ENCODE data around the gene ISCA1.
"Not testable (repeated sequence)": the region's sequence is repeated elsewhere in the genome, so short reads cannot be mapped to it uniquely, and the experiment has no call there.

The ISCA1 gene

DNA sequence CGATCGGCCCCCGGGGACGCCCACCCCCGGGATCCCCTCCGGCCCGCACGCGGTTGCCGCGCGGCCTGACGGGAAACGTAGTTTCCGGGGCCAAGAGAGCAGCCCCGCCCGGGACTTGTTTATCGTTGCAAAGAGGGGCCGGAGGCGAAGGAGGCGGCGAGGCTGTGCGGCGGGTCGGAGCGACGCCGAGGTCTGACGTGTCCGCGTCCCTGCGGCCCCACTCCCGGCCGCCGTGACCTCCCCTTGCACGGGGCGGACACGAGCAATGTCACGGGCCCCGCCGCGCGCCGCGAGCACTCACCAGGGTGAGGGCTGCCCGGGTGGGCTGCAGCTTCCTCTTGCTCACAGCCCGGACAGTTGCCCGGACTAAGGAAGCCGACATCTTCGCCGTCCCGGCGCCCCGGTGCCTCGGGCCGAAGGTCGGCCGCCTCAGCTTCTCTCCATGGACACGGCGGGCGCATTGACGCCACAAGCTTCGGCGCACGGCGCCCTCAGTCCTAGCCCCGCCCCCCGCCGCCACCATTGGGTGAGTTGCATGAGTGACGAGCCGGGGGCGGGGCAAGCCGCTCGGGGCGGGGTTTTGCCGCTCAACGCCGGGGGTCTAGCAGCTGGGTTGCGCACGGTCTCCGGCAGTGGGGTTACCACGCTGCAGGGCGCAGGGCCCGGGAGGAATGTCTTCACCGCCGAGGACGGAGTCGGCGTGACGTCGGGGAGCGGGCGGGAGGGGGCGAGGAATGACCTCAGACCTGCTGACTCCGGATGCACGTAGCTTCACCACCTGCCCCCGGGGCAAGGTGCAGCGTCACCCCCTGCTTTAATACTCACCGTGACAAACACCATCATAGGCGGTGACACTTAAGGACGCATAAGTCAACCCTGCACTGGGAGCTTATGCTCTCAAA is at the start of gene ISCA1:
Gene ISCA1, minus strand, starts transcription at position 462 of the 902 bp plus-strand sequence. Its CDS starts 80 bp downstream, at position 382.
- DNase-seq (ENCODE audit: low read depth in 2 of 2), result peak; percentile 96 to 100

DNA sequence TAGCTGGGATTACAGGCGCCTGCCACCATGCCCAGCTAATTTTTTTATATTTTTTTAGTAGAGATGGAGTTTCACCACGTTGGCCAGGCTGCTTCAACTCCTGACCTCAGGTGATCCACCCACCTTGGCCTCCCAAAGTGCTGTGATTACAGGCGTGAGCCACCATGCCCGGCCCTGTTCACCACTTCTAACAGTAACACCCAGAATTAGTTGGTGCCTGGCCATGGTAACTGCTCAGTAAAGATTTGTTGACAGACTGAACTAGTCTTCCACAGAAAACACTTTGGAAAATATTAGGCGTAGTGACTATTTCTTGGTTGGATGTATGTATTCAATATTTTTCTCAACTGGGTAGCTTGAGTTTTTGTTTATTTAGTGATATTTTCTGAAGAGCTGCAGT is 47.8 kb upstream of the ISCA1 start:
- DNase-seq (ENCODE audit: low read depth in 2 of 2), result no peak

DNA sequence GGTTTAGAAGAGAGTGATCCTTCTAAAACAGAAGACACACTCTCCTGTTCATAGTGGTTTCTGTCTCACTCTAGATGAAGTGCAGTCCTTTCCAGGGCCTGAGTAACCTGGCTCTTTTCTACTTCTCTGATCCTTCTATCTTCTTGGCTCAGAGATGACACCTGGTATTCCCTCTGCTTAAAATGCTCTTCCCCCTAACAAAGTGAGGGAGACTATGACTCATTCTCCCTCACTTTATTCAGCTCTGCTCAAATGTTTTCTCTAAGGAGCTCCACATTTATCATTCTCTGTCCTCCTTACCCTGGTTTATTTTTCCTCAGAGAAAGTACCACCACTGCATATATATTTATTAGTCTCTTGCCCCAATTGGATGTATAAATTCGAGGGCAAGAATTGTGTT is 47.3 kb upstream of the ISCA1 start:
- no peak for DNase-seq (ENCODE audit: low read depth in 2 of 2)

- no peak for DNase-seq (ENCODE audit: low read depth in 2 of 2)
Observed at GRCh38 chr9:86328156-86328555, 45.8 kb upstream of the ISCA1 start.

DNA sequence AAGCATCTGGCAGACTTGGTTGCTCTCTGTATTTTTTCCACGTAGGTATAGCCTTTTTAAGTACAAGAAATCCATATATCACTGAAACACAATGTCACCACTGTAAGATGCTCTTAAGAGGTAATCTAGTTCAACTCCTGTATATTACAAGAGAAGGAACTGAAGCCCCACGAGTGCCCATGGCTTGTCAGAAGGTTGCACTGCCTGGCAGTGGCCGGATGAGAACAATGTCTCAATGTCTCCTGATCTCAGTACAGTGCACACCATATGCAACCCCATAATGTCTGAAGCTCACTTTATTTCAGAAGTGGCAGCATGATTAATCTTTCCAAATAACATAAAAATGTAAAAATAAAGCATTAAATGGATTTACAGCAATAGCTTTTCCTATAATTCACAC is 44.2 kb upstream of the ISCA1 start:
- DNase-seq (ENCODE audit: low read depth in 2 of 2), result no peak

- DNase-seq (ENCODE audit: low read depth in 2 of 2), result no peak
Observed at GRCh38 chr9:86324901-86325300, 42.6 kb upstream of the ISCA1 start.

DNA sequence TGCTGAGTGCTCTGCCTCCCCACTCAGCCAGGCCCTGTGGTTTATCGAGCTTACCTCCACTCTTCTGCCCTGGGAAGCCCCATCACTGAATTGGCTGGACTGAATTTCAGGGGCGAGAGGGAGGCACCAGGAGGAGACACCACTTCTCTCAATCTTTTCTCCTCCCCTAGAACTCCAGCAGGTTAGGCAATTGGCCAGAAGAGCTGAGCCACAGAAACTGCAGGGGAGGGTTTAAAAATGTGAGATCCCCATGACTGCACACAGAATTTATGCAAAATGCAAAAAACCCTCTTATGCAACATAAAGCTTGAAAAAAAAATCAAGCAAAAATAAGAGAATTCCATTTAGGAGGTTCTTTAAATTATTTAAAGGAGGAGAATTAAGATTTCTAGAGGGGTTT is 42.0 kb upstream of the ISCA1 start:
- DNase-seq (ENCODE audit: low read depth in 2 of 2), result no peak

GRCh38 chr9:86322973-86323644 is 40.8 kb upstream of the ISCA1 start:
- no peak for DNase-seq (ENCODE audit: low read depth in 2 of 2)

- DNase-seq (ENCODE audit: low read depth in 2 of 2), result no peak
Observed at GRCh38 chr9:86321373-86321772, 39.0 kb upstream of the ISCA1 start.

DNA sequence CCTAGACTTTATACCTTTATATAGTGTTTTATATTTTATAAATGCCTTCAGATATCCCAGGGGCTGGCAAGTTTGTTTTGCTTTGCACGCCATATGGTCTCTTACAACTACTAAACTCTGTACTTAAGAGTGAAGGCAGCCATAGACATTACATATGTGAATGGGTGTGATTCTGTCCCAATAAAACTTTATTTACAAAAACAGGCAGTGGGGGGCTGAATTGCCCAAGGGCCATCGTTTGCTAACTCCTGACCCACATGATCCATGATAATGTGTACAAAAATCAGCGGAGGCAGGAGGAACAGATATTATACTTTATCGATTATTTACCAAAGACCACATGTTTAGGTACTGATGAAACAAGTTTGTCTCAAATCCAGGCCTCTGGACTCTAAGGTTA is 35.8 kb upstream of the ISCA1 start:
- DNase-seq (ENCODE audit: low read depth in 2 of 2), result no peak

DNA sequence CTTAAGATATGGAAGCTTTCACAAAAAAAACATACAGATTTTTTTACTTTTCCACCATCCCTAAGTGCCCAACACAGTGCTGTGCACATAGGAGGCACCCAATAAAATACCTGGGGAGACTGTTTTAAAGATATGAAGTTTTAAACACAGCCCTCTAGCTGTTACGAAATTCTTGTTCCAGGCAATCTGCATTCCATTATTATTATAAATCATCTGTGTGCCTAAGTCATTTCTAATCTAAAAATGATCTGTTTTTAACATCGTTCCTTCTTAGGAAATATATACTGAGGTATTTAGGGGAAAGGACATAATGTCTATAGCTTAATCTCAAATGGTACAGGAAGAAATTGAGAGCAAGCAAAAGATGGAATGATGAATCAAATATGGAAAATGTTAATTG is 32.7 kb upstream of the ISCA1 start:
- no peak for DNase-seq (ENCODE audit: low read depth in 2 of 2)

DNA sequence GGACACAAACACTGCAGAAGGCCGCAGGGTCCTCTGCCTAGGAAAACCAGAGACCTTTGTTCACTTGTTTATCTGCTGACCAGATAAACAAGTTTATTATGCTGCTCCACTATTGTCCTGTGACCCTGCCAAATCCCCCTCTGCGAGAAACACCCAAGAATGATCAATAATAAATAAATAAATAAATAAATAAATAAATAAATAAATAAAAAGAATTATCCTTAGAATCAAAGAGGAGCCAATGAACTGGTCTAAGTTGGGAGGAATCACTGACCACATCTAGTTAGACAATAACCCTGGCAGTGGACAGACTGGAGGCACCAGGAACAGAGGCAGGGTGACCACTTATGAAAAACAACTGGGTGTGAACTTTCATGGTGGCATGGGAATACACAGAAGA is 30.6 kb upstream of the ISCA1 start:
- not testable (repeated sequence) for DNase-seq (ENCODE audit: low read depth in 2 of 2)

DNA sequence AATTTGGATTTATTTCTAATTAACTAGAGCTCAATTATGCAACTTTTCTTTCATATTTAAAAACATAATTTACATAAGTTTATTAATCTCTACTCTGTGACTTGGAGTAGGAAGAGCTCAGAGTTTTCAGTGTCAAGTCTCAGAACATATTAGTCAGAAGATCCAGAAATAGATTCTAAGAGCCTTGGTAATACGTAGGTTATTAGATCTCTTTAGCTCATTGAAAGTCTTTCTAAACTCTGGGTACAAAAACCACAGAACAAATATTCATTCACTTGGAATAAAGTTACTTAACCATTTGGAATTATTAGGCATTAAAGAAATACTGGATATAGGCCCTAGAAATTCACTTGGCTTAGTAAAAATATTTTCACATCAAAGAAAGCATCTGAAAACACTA is 26.3 kb upstream of the ISCA1 start:
- DNase-seq (ENCODE audit: low read depth in 2 of 2), result no peak

DNA sequence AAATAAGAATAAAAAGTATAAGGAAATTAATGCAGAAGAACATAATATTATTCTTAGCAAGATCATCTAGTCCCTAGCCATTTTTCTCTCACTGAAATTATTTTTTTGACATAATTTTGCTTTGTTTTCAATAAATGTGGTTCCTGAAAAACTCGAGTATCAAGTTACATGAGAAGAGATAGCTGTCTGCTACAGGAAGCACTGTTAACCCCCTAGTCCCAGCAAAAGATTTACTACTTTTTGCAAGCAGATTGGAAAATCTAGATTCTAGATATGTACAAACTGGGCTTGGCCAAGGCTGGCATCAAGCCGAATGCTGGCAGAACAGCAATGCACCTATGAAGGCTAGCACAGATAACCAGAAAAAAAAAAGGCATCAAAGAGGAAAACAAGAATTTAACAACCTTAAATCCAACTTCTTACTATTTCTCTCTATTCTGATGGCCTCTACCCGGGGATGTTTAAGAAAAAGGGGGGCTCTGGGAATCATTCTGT is 21.9 kb upstream of the ISCA1 start:
- DNase-seq (ENCODE audit: low read depth in 2 of 2), result no peak

GRCh38 chr9:86303316-86303975 is 21.1 kb upstream of the ISCA1 start:
- peak in 1 of 2 donors; percentile 41 for DNase-seq (ENCODE audit: low read depth in 2 of 2)

- DNase-seq (ENCODE audit: low read depth in 2 of 2), result no peak
Observed at GRCh38 chr9:86301686-86302085, 19.3 kb upstream of the ISCA1 start.

GRCh38 chr9:86300701-86301100 is 18.4 kb upstream of the ISCA1 start:
- no peak for DNase-seq (ENCODE audit: low read depth in 2 of 2)

GRCh38 chr9:86298873-86299272 is 16.5 kb upstream of the ISCA1 start:
- no peak for DNase-seq (ENCODE audit: low read depth in 2 of 2)

DNA sequence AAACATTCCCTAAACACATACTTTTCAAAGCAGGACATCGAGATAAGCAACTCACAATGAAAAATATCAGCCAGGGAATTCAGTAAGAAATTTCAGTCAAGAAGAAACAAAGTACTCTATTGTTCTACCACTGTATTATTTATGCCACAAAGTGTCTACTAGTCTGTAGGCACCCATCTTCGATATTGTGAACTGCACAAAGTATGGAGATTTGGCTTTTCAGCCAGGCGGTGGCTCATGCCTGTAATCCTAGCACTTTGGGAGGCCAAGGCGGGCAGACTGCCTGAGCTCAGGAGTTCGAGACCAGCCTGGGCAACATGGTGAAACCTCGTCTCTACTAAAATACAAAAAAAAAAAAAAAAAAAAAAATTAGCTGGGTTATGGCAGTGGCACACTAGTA is 8.0 kb upstream of the ISCA1 start:
- not testable (repeated sequence) for DNase-seq (ENCODE audit: low read depth in 2 of 2)

DNA sequence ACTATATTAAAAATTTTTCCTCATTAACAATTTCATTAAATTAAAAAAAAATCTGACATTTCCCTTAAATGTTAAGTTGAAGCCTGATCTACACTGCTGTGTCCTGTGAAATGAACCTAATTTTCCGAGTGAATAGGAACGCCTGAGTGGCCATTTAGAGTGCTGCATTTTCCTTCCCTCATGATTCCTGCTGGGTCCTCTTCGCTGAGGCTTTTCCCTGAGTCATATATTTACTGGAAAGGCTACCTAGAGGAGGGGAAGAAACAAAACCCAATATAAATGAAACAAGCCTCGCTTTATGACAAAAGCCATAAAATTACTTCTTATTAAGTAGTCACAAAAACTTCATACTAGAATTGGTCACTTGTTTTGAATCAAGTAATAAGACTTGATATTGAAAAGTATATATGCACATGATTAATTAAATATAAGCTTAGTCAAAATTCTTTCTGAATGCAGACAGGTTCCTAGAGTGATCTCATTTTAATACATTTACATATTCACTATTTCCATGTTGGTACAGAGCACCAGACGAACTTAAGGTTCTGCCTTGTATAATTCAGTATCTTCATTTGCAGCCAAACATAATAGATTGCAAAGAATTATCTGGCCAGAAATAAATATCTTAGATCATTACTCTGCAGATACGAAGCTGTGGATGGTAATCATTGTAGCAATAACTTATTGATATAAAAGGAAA is 6.3 kb upstream of the ISCA1 start:
- no peak for DNase-seq (ENCODE audit: low read depth in 2 of 2)

- no peak for DNase-seq (ENCODE audit: low read depth in 2 of 2)
Observed at GRCh38 chr9:86287013-86287412, 4.7 kb upstream of the ISCA1 start.

DNA sequence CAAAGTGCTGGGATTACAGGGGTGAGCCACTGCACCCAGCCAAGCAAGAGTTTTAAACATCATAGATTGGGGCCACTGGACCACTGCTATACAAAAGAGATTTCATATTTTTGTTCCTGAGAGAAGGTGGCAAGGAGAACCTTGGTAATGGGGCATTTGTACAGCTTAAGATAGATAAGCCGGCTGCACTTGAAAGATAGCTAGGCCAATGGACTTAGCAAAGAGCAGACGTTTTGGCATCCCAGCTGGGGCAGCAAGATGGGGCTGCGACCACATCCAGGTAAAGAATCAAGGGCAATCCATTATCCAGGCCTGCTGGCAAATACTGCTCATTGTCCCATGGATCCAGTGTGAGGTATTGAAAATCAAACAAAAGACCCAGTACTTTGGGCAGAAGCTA is 3.9 kb upstream of the ISCA1 start:
- DNase-seq (ENCODE audit: low read depth in 2 of 2), result no peak

Measured in stimulated activated CD4-positive, alpha-beta T cell treated with anti-CD3 and anti-CD28 coated beads, Interleukin-1b, Interleukin-23, amount 100 ng/mL, for 4 hours (primary cell).